ENCODE data around the gene ECE1.

- TF ChIP-seq POLR2A (IDR thresholded peaks at IDR 0.05; ENCODE audit: low read depth, low read length), result no peak
- TF ChIP-seq SPI1 (IDR thresholded peaks at IDR 0.05; ENCODE audit: low read depth, low read length), result no peak
Observed at GRCh38 chr1:21175670-21176581, 114.3 kb downstream of the ECE1 start.
